Panc1 (cell line): ENCODE data around the gene PISD. TPM values are rescaled to one million over a fixed set of nuclear protein-coding genes. Genes with fewer than 3 reads are reported as not detected.
"Not testable (repeated sequence)": the region's sequence is repeated elsewhere in the genome, so short reads cannot be mapped to it uniquely, and the experiment has no call there.

Experiments
- ATAC-seq: fragments of 200-7000 bp; cut with Tn5 transposase; 2 replicates; pipeline ENCODE4 v1.9.1; 2020; ENCODE audit warnings: mild to moderate bottlenecking, moderate library complexity
- BruUV-seq: library from RNA; stranded (reverse); fragments of 400-500 nt; replicated peaks from 2 replicates; lab custom pipeline; 2021; lab: Mats Ljungman, UMichigan
- CTCF ChIA-PET: fragments of 300-600 bp; sonication (Branson Sonifier 250); formaldehyde crosslinking; loops from one replicate; lab custom pipeline; 2022; ENCODE audit warnings: antibody characterized with exemption; lab: Charles Lee
- POLR2A ChIA-PET: fragments of 300-600 bp; sonication (Branson Sonifier 250); formaldehyde crosslinking; loops from one replicate; lab custom pipeline; 2022; ENCODE audit warnings: antibody characterized with exemption; lab: Charles Lee
- DNase-seq: peaks from one replicate; pipeline ENCODE4 v3.0.0-alpha.2; 2010; ENCODE audit warnings: low read depth, low spot score
- H3K27ac ChIP-seq: 2 replicates; pipeline ENCODE4 v1.5.1; 2011; ENCODE audit warnings: mild to moderate bottlenecking, low read length, inconsistent platforms
- H3K27me3 ChIP-seq: fragments of 200-500 bp; sonication (Bioruptor generic); 2 replicates; pipeline ENCODE4 v1.6.0; 2014; ENCODE audit warnings: low read length, inconsistent platforms; ENCODE audit not compliant: control insufficient read depth, insufficient read depth
- H3K36me3 ChIP-seq: fragments of 200-500 bp; sonication (Bioruptor generic); 2 replicates; pipeline ENCODE4 v1.5.1; 2014; ENCODE audit warnings: inconsistent platforms, mild to moderate bottlenecking, low read length, moderate library complexity; ENCODE audit not compliant: control insufficient read depth, insufficient read depth
- H3K4me1 ChIP-seq: 2 replicates; pipeline ENCODE4 v1.5.1; 2011; ENCODE audit warnings: inconsistent platforms, mild to moderate bottlenecking, low read length, moderate library complexity; ENCODE audit not compliant: control insufficient read depth, insufficient read depth
- H3K4me3 ChIP-seq, 2 experiments: 2 replicates each; pipeline ENCODE4 v1.5.1; 2011 to 2012; ENCODE audit warnings: low read depth in 2 of 2, low read length in 2 of 2, mild to moderate bottlenecking in 2 of 2, inconsistent platforms in 1 of 2, moderate library complexity in 1 of 2
- H3K9me3 ChIP-seq: fragments of 200-500 bp; sonication (Bioruptor generic); 2 replicates; pipeline ENCODE4 v1.5.1; 2014; ENCODE audit warnings: low read depth, mild to moderate bottlenecking, inconsistent platforms, low read length, moderate library complexity; ENCODE audit not compliant: control insufficient read depth, insufficient read depth
- CTCF ChIP-seq: fragments of 450-650 bp; IDR thresholded peaks from 2 replicates; pipeline ENCODE4 v1.5.1; 2017; ENCODE audit warnings: mild to moderate bottlenecking
- POLR2AphosphoS5 ChIP-seq: IDR thresholded peaks from 2 replicates; pipeline ENCODE4 v1.6.1; 2012; ENCODE audit warnings: mild to moderate bottlenecking, low read depth, low read length, moderate library complexity
- REST ChIP-seq, 2 experiments: IDR thresholded peaks; 2 replicates each; pipeline ENCODE4 v1.6.1; 2011 to 2012; ENCODE audit warnings: low read depth in 2 of 2, control low read depth in 1 of 2, low read length in 1 of 2, mild to moderate bottlenecking in 1 of 2, moderate library complexity in 1 of 2; ENCODE audit not compliant: insufficient read depth in 1 of 2
- SIN3A ChIP-seq: IDR thresholded peaks from 2 replicates; pipeline ENCODE4 v1.6.1; 2012; ENCODE audit warnings: low read depth, mild to moderate bottlenecking, low read length, moderate library complexity, borderline replicate concordance; ENCODE audit not compliant: insufficient read depth
- TCF7L2 ChIP-seq: IDR thresholded peaks from 2 replicates; pipeline ENCODE4 v1.6.1; 2011; ENCODE audit warnings: mild to moderate bottlenecking, low read depth, low read length, inconsistent platforms
- in situ Hi-C: cut with HindIII; loops from 2 replicates; pipeline ENCODE4 v1.10.0; 2016; ENCODE audit warnings: low sequenced_read_pairs, low pct_unique_long_range_greater_than_20kb
- intact Hi-C: fragments of 100-400 bp; cut with micrococcal nuclease; formaldehyde crosslinking; loops from one replicate; pipeline ENCODE4 v1.10.0; 2022; ENCODE audit not compliant: unreplicated experiment
- total RNA-seq: library from RNA; stranded (reverse); gene quantifications from one replicate; pipeline ENCODE4 v1.2.1, GENCODE V29; 2021; ENCODE audit not compliant: unreplicated experiment

The PISD gene
- total RNA-seq, 1 experiment from 2014 or later = 33.8 TPM

GRCh38 chr22:31676700-31677099, 14.7 kb upstream of the PISD start:
- TF ChIP-seq POLR2AphosphoS5 (no peak), REST (IDR thresholded peaks at IDR 0.05; ENCODE audit: insufficient read depth in 1 of 2, low read depth in 2 of 2, low read length in 1 of 2) (no peak), CTCF (no peak), TCF7L2 (no peak), SIN3A (no peak)
- POLR2A ChIA-PET = no interaction called here
- BruUV-seq = no TSS peak
- no peak overlapping the region for H3K27ac ChIP-seq
- DNase-seq = no peak
- CTCF ChIA-PET = interaction anchor here (0.5 to 1.0 kb wide), 3 partner anchors 12 to 143 kb away, joined by 3 to 4 read pairs (median 3); no protein-coding TSS in a partner anchor
- H3K9me3 ChIP-seq = no peaks in the 10 kb centered on the region
- H3K4me3 ChIP-seq = peak overlapping the region; percentile 26 to 42
- H3K36me3 ChIP-seq = no peaks in the 10 kb centered on the region
- H3K4me1 ChIP-seq = peaks cover 3% of the 10 kb centered on the region; the same call in 1 of the 2 replicates
- no peaks in the 10 kb centered on the region for H3K27me3 ChIP-seq
- peak; percentile 95 for ATAC-seq
- in situ Hi-C loops (no loop called here), intact Hi-C loops (no loop called here)

- H3K9me3 ChIP-seq, H3K36me3 ChIP-seq, H3K27me3 ChIP-seq, ATAC-seq, BruUV-seq, H3K27ac ChIP-seq, in situ Hi-C loops, DNase-seq, H3K4me1 ChIP-seq, H3K4me3 ChIP-seq, intact Hi-C loops: not testable (repeated sequence)
- CTCF ChIA-PET = interaction anchor here (0.5 kb wide), 1 partner anchor 12 kb away, joined by 5 read pairs; no protein-coding TSS in a partner anchor
- POLR2A ChIA-PET = interaction anchor here (0.6 kb wide), 1 partner anchor 41 kb away, joined by 4 read pairs; no protein-coding TSS in a partner anchor
Observed at GRCh38 chr22:31674219-31674618, 12.2 kb upstream of the PISD start.

- POLR2A ChIA-PET = interaction anchor here (0.5 kb wide), 1 partner anchor 198 kb away, joined by 4 read pairs; no protein-coding TSS in a partner anchor
- H3K27me3 ChIP-seq, H3K4me3 ChIP-seq, BruUV-seq, ATAC-seq, H3K9me3 ChIP-seq, H3K27ac ChIP-seq, in situ Hi-C loops, H3K36me3 ChIP-seq, DNase-seq, H3K4me1 ChIP-seq: not testable (repeated sequence)
- CTCF ChIA-PET = interaction anchor here (0.6 kb wide), 1 partner anchor 195 kb away, joined by 4 read pairs; no protein-coding TSS in a partner anchor
- intact Hi-C loops = loop anchor here (10.0 kb wide), 1 partner anchor 276 kb away; the partner anchor contains the start of gene YWHAH
Observed at GRCh38 chr22:31668849-31669248, 6.8 kb upstream of the PISD start.
